Thymus (tissue), 11 donors: ENCODE data around the gene C16orf86. TPM values are rescaled to one million over a fixed set of nuclear protein-coding genes. Genes with fewer than 3 reads are reported as not detected.
A peak's percentile ranks its signal among the peaks of the same experiment; 100 is the strongest.

Experiments
- DNase-seq, 9 donors: peaks; one replicate each; pipeline ENCODE4 v3.0.0-alpha.2; 2013; ENCODE audit warnings: low spot score in 9 of 9, low read depth in 6 of 9, missing footprints in 1 of 9
- H3K27ac ChIP-seq, 2 donors: one replicate each; pipeline ENCODE4 v1.5.1; 2013; ENCODE audit warnings: control low read depth in 1 of 2, low read depth in 1 of 2, low read length in 1 of 2, mild to moderate bottlenecking in 1 of 2, moderate library complexity in 1 of 2
- H3K27me3 ChIP-seq, 2 donors: one replicate each; pipeline ENCODE4 v1.5.1; 2013; ENCODE audit warnings: low read length in 1 of 2; ENCODE audit not compliant: control insufficient read depth in 2 of 2, insufficient read depth in 1 of 2
- H3K36me3 ChIP-seq, 2 donors: one replicate each; pipeline ENCODE4 v1.5.1; 2013; ENCODE audit warnings: low read length in 1 of 2, mild to moderate bottlenecking in 1 of 2, moderate library complexity in 1 of 2; ENCODE audit not compliant: control insufficient read depth in 2 of 2, insufficient read depth in 2 of 2
- H3K4me1 ChIP-seq, 2 donors: one replicate each; pipeline ENCODE4 v1.5.1; 2013; ENCODE audit warnings: low read length in 2 of 2; ENCODE audit not compliant: control insufficient read depth in 2 of 2, insufficient read depth in 2 of 2
- H3K4me3 ChIP-seq, 2 donors: one replicate each; pipeline ENCODE4 v1.5.1; 2013; ENCODE audit warnings: low read length in 2 of 2, control low read depth in 1 of 2, mild to moderate bottlenecking in 1 of 2
- H3K9me3 ChIP-seq, 2 donors: one replicate each; pipeline ENCODE4 v1.5.1; 2013; ENCODE audit warnings: low read length in 1 of 2, mild to moderate bottlenecking in 1 of 2; ENCODE audit not compliant: control insufficient read depth in 2 of 2, insufficient read depth in 1 of 2
- WGBS: extraction: QIAGEN DNeasy Blood & Tissue Kit; methylation state at CpG from one replicate; pipeline ENCODE4 v1.1.7; 2013; 5-methylcytosine and 5-hydroxymethylcytosine counted together
- polyA plus RNA-seq: library from polyadenylated mRNA; stranded (reverse); fragments of 200-250 nt; gene quantifications from one replicate; pipeline ENCODE4 v1.2.3, GENCODE V29; 2013
- total RNA-seq: library from RNA; stranded (reverse); fragments of 120-200 nt; gene quantifications from one replicate; pipeline ENCODE4 v1.2.4, GENCODE V29; 2013
- donor health status: healthy.

Gene C16orf86
- total and polyA plus RNA-seq, 2 donors, result 5.3 to 9.4 TPM

- 96% methylated on average over 18 of the region's 18 CpGs for WGBS
- DNase-seq, result no peak
- peaks cover 14 to 31% of the 10 kb centered on the region in 2 donors for H3K4me1 ChIP-seq
Measured at GRCh38 chr16:67657751-67658518, 8.7 kb upstream of the C16orf86 start.

GRCh38 chr16:67658849-67659674 lies 7.6 kb upstream of the C16orf86 start:
- no peaks in the 10 kb centered on the region for H3K9me3 ChIP-seq
- DNase-seq, result no peak
- peaks cover 0 to 9% of the 10 kb centered on the region in 2 donors for H3K27me3 ChIP-seq
- WGBS, result 48% methylated on average over 21 of the region's 21 CpGs
- H3K27ac ChIP-seq, result no peak overlapping the region
- peak overlapping the region; percentile 66 to 98 for H3K4me3 ChIP-seq
- H3K4me1 ChIP-seq, result peaks cover 14 to 27% of the 10 kb centered on the region in 2 donors
- peaks cover 54 to 60% of the 10 kb centered on the region in 2 donors for H3K36me3 ChIP-seq

More at GRCh38 chr16:67657751-67658518, 8.7 kb upstream of the C16orf86 start:
- Histone ChIP-seq H3K9me3 (no peaks in the 10 kb centered on the region), H3K36me3 (peaks cover 54 to 69% of the 10 kb centered on the region in 2 donors), H3K27ac (no peak overlapping the region), H3K27me3 (peaks cover 0 to 16% of the 10 kb centered on the region in 2 donors), H3K4me3 (no peak overlapping the region)

GRCh38 chr16:67659675-67660563 lies 6.7 kb upstream of the C16orf86 start, which contains the start of gene ACD:
Gene ACD (minus strand): TSS chr16:67660260. CDS start chr16:67660220, 40 bp downstream.
- Histone ChIP-seq H3K4me1 (peaks cover 14 to 27% of the 10 kb centered on the region in 2 donors), H3K9me3 (no peaks in the 10 kb centered on the region), H3K27me3 (peaks cover 0 to 4% of the 10 kb centered on the region in 2 donors), H3K36me3 (peaks cover 46 to 52% of the 10 kb centered on the region in 2 donors), H3K27ac (peak within 1 kb of the TSS; percentile 97 to 99), H3K4me3 (peak within 1 kb of the TSS; percentile 66 to 98)
- peak; percentile 79 to 97 (median 93) for DNase-seq
- under 1% methylated on average over 83 of the region's 83 CpGs for WGBS

GRCh38 chr16:67660564-67661028 lies 6.0 kb upstream of the C16orf86 start, which contains the start of gene PARD6A:
Gene PARD6A (plus strand): TSS chr16:67660960. CDS start chr16:67661039, 79 bp downstream.
- peak within 1 kb of the TSS; percentile 97 to 99 for H3K27ac ChIP-seq
- peaks cover 0 to 4% of the 10 kb centered on the region in 2 donors for H3K27me3 ChIP-seq
- H3K4me1 ChIP-seq, result peaks cover 15 to 29% of the 10 kb centered on the region in 2 donors
- no peaks in the 10 kb centered on the region for H3K9me3 ChIP-seq
- peak within 1 kb of the TSS; percentile 66 to 98 for H3K4me3 ChIP-seq
- DNase-seq, result peak; percentile 85 to 98 (median 93)
- H3K36me3 ChIP-seq, result peaks cover 39 to 45% of the 10 kb centered on the region in 2 donors
- under 1% methylated on average over 48 of the region's 48 CpGs for WGBS

- Histone ChIP-seq H3K4me1 (peaks cover 21 to 36% of the 10 kb centered on the region in 2 donors), H3K36me3 (peaks cover 33 to 38% of the 10 kb centered on the region in 2 donors), H3K27ac (peak overlapping the region; percentile 38 to 39), H3K9me3 (no peaks in the 10 kb centered on the region), H3K27me3 (peaks cover 0 to 9% of the 10 kb centered on the region in 2 donors), H3K4me3 (peak overlapping the region; percentile 36 to 66)
- 12% methylated on average over 39 of the region's 39 CpGs for WGBS
- peak in 2 of 9 donors; percentile 50 to 59 for DNase-seq
Measured at GRCh38 chr16:67661101-67661761, 5.4 kb upstream of the C16orf86 start.

- no peak for DNase-seq
- peaks cover 23 to 39% of the 10 kb centered on the region in 2 donors for H3K4me1 ChIP-seq
- 98% methylated on average over 34 of the region's 34 CpGs for WGBS
Measured at GRCh38 chr16:67661886-67662652, 4.5 kb upstream of the C16orf86 start.

GRCh38 chr16:67662653-67663010 lies 4.0 kb upstream of the C16orf86 start:
- Histone ChIP-seq H3K9me3 (no peaks in the 10 kb centered on the region), H3K36me3 (peaks cover 19 to 24% of the 10 kb centered on the region in 2 donors), H3K4me1 (peaks cover 28 to 44% of the 10 kb centered on the region in 2 donors), H3K27ac (no peak overlapping the region), H3K27me3 (peaks cover 0 to 9% of the 10 kb centered on the region in 2 donors), H3K4me3 (no peak overlapping the region)
- DNase-seq, result no peak

More at GRCh38 chr16:67661886-67662652, 4.5 kb upstream of the C16orf86 start:
- peaks cover 0 to 9% of the 10 kb centered on the region in 2 donors for H3K27me3 ChIP-seq
- H3K36me3 ChIP-seq, result peaks cover 24 to 30% of the 10 kb centered on the region in 2 donors
- no peak overlapping the region for H3K27ac ChIP-seq
- H3K9me3 ChIP-seq, result no peaks in the 10 kb centered on the region
- H3K4me3 ChIP-seq, result no peak overlapping the region
